ENCODE results near the gene RBM38.

The RBM38 gene

GRCh38 chr20:57374931-57375651 lies 16.1 kb upstream of the RBM38 start:
- DNase-seq (ENCODE audit: low read depth) = no peak

GRCh38 chr20:57375652-57376230 lies 15.5 kb upstream of the RBM38 start:
- no peak for DNase-seq (ENCODE audit: low read depth)

GRCh38 chr20:57377350-57377749 lies 13.8 kb upstream of the RBM38 start:
- DNase-seq (ENCODE audit: low read depth) = no peak

- DNase-seq (ENCODE audit: low read depth) = no peak
Measured at GRCh38 chr20:57378107-57378506, 13.1 kb upstream of the RBM38 start.

- no peak for DNase-seq (ENCODE audit: low read depth)
Measured at GRCh38 chr20:57378646-57379262, 12.4 kb upstream of the RBM38 start.

GRCh38 chr20:57379263-57379647 lies 11.9 kb upstream of the RBM38 start:
- DNase-seq (ENCODE audit: low read depth) = no peak

GRCh38 chr20:57380081-57380750 lies 11.0 kb upstream of the RBM38 start:
- no peak for DNase-seq (ENCODE audit: low read depth)

- DNase-seq (ENCODE audit: low read depth) = peak; percentile 81
Measured at GRCh38 chr20:57381596-57382503, 9.3 kb upstream of the RBM38 start.

GRCh38 chr20:57382516-57382915 lies 8.7 kb upstream of the RBM38 start:
- DNase-seq (ENCODE audit: low read depth) = no peak

GRCh38 chr20:57383447-57384347 lies 7.5 kb upstream of the RBM38 start:
- DNase-seq (ENCODE audit: low read depth) = no peak

- DNase-seq (ENCODE audit: low read depth) = no peak
Measured at GRCh38 chr20:57384486-57384885, 6.7 kb upstream of the RBM38 start.

GRCh38 chr20:57384953-57385761 lies 6.0 kb upstream of the RBM38 start:
- no peak for DNase-seq (ENCODE audit: low read depth)

- no peak for DNase-seq (ENCODE audit: low read depth)
Measured at GRCh38 chr20:57385940-57386339, 5.3 kb upstream of the RBM38 start.

GRCh38 chr20:57386762-57387161 lies 4.4 kb upstream of the RBM38 start:
- DNase-seq (ENCODE audit: low read depth) = no peak

GRCh38 chr20:57387463-57387862 lies 3.7 kb upstream of the RBM38 start:
- no peak for DNase-seq (ENCODE audit: low read depth)

- no peak for DNase-seq (ENCODE audit: low read depth)
Measured at GRCh38 chr20:57387945-57388371, 3.2 kb upstream of the RBM38 start.

- no peak for DNase-seq (ENCODE audit: low read depth)
Measured at GRCh38 chr20:57388953-57389694, 2.1 kb upstream of the RBM38 start.

- DNase-seq (ENCODE audit: low read depth) = peak; percentile 36
Measured at GRCh38 chr20:57389695-57390603, 1.2 kb upstream of the RBM38 start.
